Adipose tissue (tissue), 3 donors: ENCODE measurements around the gene RBPJ. TPM values are rescaled to one million over a fixed set of nuclear protein-coding genes. Genes with fewer than 3 reads are reported as not detected.
"Not testable (repeated sequence)": the region's sequence is repeated elsewhere in the genome, so short reads cannot be mapped to it uniquely, and the experiment has no call there.

ENCODE experiments used
- H3K27ac ChIP-seq: one replicate; pipeline ENCODE4 v1.5.1; 2013; ENCODE audit warnings: low read depth, low read length
- WGBS, 3 donors: extraction: QIAGEN DNeasy Blood & Tissue Kit; methylation state at CpG; one replicate each; pipeline ENCODE4 v1.1.7; 2013; 5-methylcytosine and 5-hydroxymethylcytosine counted together
- polyA plus RNA-seq, 3 donors: library from polyadenylated mRNA; stranded (reverse); fragments of 200-250 nt; gene quantifications; one replicate each; pipeline ENCODE4 v1.2.3, GENCODE V29; 2013
- donor health status: healthy with polysubstance abuse.
- donor health status: Bipolar disorder and iron deficiency.
- donor health status: healthy.

RBPJ gene
- polyA plus RNA-seq, 3 donors, result 12.1 to 72.5 (median 25.9) TPM

- H3K27ac ChIP-seq, result no peak overlapping the region
- WGBS, 3 donors, result 73 to 91% (median 85%) methylated on average over 9 of the region's 9 CpGs
These were observed 21.4 kb upstream of the RBPJ start for GRCh38 chr4:26299254-26299882.

GRCh38 chr4:26300314-26301307, 20.2 kb upstream of the RBPJ start:
- no peak overlapping the region for H3K27ac ChIP-seq
- 77 to 81% (median 78%) methylated on average over 8 of the region's 8 CpGs for WGBS, 3 donors

DNA sequence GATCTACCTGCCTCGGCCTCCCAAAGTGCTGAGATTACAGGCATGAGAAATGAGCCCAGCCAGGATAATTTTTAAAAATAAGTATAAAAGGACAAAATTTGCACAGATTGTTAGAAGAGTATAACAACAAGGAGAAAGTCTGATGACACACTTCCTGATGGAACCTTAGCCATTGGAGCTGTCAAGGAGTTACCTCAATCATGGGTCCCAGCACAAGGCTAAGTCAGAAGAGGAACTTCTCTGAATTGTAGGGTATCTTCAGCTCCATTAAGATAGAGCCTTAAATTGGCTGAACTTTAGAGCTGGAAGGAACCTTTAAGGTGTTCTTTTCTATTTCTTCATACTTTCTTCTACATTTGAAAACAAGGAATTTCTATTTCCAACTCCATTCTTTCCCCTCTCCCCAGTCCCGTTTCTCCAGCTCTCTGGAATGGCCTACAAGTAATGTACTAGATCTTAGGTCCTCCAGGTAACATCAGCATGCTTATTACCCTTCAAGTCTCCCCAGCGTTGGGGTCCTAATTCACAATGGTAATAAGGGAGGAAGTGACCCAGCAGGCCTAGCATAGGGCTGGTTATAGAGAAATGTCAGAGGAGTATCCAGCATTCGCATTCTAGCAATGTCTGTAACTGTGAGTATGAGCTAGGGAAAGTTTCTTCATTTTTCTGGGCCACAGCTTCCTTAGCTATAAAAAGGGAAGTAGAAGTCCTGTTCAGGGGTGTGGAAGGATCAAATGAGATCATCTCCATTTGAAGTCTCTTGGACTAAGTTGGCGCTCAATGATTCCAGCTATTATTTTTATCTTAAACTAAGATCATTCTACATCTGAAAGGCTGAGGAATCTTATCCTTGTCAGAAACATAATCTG, 18.5 kb upstream of the RBPJ start:
- H3K27ac ChIP-seq, result no peak overlapping the region
- WGBS, 3 donors, result 72 to 92% (median 79%) methylated on average over 5 of the region's 5 CpGs

DNA sequence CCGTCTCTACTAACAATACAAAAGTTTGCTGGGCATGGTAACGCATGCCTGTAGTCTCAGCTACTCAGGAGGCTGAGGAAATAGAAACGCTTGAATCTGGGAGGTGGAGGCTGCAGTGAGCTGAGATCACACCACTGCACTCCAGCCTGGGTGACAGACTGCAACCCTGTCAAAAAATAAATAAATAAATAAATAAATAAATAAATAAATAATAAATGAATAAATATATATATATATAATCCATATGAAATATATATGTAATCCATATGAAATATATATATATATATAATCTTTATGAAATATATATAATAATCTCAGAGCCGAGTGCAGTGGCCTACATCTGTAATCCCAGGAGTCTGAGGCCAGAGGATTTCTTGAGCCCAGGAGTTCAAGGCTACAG, 17.8 kb upstream of the RBPJ start:
- H3K27ac ChIP-seq, result no peak overlapping the region
- 94 to 98% (median 95%) methylated on average over 4 of the region's 4 CpGs for WGBS, 3 donors

GRCh38 chr4:26307037-26307800, 13.6 kb upstream of the RBPJ start:
- H3K27ac ChIP-seq, result no peak overlapping the region
- 70 to 79% (median 75%) methylated on average over 6 of the region's 6 CpGs for WGBS, 3 donors

- no peak overlapping the region for H3K27ac ChIP-seq
These were observed 12.2 kb upstream of the RBPJ start for GRCh38 chr4:26308568-26308967.

- no peak overlapping the region for H3K27ac ChIP-seq
- 76% methylated on average over 2 of the region's 2 CpGs for WGBS, 3 donors
These were observed 10.6 kb upstream of the RBPJ start for GRCh38 chr4:26310264-26310663.

DNA sequence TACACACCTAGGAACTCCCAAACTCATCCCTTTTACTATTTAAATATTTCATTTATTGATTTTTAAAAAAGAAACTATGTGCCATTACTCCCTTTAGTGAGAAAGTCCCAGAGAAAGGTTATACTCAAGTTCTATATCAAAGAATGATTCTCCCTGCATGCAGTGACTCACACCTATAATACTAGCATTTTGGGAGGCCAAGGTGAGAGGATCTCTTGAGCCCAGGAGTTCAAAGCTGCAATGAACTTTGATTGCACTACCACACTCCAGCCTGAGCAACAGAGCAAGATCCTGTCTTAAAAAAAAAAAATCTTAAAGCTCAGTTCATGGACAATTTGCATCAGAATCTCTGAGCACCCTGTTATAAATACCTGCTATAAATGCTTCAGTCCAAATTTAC, 9.2 kb upstream of the RBPJ start:
- H3K27ac ChIP-seq, result no peak overlapping the region

- not testable (repeated sequence) for H3K27ac ChIP-seq
- WGBS, 3 donors, result 86 to 88% (median 87%) methylated on average over 8 of the region's 8 CpGs
These were observed 5.4 kb upstream of the RBPJ start for GRCh38 chr4:26315316-26315932.

GRCh38 chr4:26317766-26318165, 3.0 kb upstream of the RBPJ start:
- 83 to 89% (median 86%) methylated on average over 2 of the region's 2 CpGs for WGBS, 3 donors

DNA sequence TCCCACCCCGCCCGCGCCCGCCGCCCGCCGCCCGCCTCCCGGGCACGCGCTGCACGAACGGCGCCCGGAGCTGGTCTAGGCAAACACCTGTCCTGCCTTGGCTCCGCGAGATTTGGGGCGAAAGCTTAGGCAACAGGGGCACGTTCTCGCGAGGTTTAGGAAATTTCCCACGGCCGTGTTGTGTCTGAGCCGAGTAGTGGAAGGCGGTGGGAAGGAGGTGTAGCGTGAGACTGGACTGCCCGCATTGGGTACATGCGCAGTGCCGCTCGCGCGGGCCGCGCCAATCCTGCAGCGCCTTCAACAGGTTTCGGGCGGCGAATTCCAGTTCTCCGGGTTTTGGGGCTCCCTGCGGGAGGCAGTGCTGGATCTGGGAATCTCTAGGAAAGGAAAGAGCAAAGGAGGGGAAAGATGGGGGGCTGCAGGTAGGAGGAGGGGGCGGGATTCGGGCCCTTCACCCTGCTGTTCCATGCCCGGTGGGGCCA, 1.3 kb upstream of the RBPJ start:
- H3K27ac ChIP-seq, result peak overlapping the region; percentile 25
- 0 to 1% (median 1%) methylated on average over 42 to 43 of the region's 43 CpGs for WGBS, 3 donors

More at GRCh38 chr4:26317766-26318165, 3.0 kb upstream of the RBPJ start:
- no peak overlapping the region for H3K27ac ChIP-seq

DNA sequence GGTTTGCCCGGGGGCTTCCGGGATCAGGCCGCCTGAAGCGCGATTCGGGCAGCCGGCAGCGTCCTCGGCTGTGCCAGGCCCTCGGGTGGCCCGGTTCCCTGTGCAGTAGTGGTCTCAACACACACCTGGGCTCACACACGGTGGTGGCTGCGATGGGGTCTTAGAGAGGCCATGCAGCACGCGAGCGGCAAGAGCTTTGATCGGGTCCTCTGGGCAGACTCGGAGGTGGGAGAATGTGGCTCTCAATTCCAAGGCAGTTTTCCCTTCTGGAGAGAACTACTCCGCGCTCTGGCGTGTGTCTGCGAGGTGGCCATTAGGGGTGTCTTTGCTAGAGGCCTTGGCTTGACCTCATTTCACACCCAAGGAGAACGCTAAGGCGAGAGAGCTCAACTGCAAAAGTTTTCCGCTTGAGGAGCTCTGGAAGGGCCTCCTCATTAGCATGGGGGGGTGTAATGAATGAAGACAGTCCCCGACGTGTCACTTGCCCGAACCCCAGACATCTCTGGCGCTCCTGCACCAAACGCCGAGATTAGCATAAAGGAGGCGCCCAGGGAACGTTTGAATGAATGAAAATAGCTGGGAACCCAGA, 771 bp upstream of the RBPJ start:
- peak overlapping the region; percentile 77 for H3K27ac ChIP-seq
- WGBS, 3 donors, result 0 to 1% (median 0%) methylated on average over 33 of the region's 33 CpGs

- 0 to 1% (median 1%) methylated on average over 36 to 52 of the region's 52 CpGs for WGBS, 3 donors
- H3K27ac ChIP-seq, result peak overlapping the region; percentile 77
These were observed 783 bp downstream of the RBPJ start for GRCh38 chr4:26321373-26322221.

- WGBS, 3 donors, result 19 to 49% (median 47%) methylated on average over 7 of the region's 7 CpGs
- no peak overlapping the region for H3K27ac ChIP-seq
These were observed 1.5 kb downstream of the RBPJ start for GRCh38 chr4:26322346-26322745.

- 30 to 47% (median 39%) methylated on average over 2 of the region's 2 CpGs for WGBS, 3 donors
- H3K27ac ChIP-seq, result no peak overlapping the region
These were observed 3.0 kb downstream of the RBPJ start for GRCh38 chr4:26323821-26324220.

DNA sequence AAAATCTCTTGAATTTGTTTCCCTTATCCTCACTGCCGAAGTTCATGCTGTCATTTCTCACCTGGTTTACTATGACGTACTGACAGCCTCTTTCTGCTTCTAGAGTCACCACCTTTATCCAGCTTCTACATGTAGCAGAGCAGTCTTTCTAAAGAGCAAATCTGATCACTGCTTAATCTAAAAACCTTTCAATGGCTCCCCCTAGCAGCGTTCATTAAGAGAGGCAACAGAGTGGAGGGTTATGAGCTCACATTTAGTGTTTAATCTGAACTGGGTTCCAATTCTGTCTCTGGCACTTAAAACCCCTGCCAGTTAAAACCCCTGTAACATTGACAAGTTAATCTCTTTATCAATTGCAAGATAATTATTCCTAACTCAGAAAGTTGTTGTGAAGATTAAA, 4.4 kb downstream of the RBPJ start:
- WGBS, 3 donors, result 25 to 58% (median 56%) methylated on average over 3 of the region's 3 CpGs
- H3K27ac ChIP-seq, result no peak overlapping the region
